SIG-M5 (cell line): ENCODE measurements around the gene EYA4.

Experiments
- DNase-seq: peaks from one replicate; lab custom pipeline; 2025; lab: John Stamatoyannopoulos, UW

Gene EYA4

DNA sequence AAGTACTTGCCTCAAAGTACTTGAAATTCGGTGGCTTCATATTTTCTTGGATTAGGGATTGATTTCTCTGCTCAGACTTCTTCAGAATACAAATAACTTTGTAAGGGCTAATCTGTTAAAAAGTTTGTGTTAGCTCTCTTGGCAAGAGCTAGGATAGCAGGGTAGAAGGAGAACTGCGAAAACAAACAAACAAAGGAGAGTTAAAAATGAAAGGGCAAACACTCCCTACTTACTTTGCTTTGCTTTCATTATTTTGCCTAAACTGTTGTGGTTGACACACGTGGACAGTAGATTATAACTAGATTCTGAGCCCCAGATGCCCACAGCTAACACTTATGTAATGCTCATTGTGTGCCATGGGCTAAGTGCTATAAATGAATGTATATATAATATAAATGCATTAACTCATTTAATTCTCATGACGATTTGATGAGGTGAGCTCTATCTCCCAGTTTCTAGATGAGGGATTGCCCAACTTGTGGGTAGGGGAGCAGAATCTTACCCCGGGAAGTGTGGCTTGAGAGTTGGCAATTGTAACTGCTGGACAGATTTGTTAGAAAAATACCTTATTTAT, 48.7 kb downstream of the EYA4 start:
- DNase-seq, result no peak

DNA sequence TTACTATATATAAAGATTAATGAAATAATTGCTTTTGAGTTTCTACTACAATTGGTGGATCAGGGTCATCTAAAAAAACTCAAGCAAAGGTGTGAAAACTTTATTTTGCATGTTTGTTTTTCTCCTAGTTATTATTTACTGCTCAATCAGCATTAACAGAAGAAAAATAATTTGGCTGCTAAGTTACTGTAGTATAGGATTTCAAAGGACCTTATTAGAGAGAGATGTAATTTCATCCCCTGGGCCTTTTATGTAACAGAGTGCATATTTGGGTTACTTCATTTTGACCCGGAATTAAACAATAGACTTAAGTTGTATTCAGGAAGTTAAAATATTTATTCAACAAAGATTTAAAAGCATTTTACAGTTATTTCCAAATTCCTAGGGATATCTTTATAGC, 49.8 kb downstream of the EYA4 start:
- no peak for DNase-seq

DNA sequence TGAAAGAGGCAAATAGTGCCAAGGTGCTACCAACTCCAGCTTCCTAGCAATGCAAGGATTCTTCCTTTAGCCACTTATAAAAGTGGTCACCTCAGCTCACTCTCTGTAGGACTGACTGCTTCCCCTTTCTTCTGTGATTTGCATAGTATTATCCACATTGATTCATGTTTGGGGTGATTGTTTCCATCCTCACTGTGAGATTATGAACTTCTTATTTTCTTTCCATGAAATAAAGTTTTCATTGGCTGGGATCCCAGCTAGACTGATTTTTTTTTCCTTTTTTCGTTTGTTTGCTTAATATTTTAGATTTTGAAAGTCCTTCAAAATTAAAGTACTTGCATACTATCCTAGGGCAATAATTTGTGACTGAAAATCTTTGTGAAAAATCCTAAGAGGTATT, 50.5 kb downstream of the EYA4 start:
- no peak for DNase-seq

DNA sequence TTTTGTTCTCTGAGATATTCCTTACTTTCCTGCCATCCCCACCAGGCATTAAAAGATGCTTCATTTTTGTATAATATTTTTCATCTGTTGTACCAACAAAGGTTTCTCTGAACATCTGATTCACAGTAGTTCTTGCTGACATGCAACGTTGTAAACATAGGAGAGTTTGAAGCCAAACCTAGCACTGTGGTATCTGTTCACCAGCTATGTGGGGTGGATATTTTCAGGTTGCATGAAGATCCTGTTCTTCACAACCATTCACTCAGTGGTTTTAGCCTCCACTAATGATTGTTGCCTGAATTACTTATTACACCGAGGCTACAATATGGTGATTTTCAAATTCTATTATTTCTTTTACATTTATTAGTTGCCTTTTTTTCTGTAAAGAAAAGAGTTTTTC, 56.5 kb downstream of the EYA4 start:
- DNase-seq, result no peak

DNA sequence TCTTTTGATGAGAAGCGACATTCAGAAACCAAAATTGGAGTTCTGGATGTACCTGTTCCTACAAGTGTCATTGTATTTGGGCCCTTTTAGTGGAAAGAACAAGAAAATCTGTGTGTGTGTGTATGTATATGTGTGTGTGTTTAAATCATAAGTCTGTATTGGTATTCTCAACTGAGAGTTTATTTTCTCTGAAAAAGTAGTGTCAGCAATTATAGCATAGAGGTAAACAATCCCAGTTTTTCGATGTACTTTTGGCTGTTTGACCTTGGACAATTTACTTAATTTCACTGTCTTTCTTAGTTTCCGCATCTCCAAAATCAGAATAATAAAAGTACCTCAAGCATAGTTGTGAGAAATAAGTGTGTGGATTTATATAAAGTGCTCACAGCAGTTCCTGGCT, 57.2 kb downstream of the EYA4 start:
- DNase-seq, result no peak

DNA sequence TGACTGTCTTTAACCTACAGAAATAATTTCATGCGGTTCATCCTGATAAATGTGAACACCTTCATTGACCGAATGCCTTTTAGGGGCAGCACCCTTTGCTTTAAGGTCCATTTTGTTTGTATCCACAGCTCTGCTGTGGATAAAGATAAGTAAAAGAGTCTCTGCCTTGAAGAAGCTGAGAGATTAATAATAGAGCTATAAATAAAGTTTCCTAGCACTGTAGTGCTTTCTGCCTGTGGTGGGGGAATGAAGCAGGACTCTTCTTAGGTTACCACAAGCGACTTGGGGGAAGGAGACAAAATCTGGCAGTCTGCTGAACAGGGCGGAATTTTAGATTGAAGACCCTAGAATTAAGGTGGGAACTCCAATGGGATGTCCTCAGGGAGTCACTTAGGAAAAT, 57.6 kb downstream of the EYA4 start:
- DNase-seq, result no peak

DNA sequence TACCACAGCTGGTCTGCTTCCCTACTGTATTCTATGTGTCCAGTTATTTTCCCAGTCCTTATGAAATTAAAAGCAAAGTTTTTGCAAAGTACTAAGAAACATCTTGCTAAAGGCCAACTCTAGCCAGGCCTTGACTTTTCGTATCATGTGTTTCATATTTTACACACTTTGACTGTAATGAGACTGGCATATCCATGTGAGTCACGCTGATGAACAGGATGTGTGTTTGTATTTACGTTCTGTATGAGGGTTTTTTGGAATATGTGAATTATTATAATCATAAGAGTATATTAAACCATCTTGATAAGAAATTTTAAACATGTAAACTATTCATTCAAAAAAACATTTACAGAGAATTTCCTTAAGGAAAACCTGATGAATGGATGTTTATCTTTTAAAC, 59.7 kb downstream of the EYA4 start:
- DNase-seq, result no peak

DNA sequence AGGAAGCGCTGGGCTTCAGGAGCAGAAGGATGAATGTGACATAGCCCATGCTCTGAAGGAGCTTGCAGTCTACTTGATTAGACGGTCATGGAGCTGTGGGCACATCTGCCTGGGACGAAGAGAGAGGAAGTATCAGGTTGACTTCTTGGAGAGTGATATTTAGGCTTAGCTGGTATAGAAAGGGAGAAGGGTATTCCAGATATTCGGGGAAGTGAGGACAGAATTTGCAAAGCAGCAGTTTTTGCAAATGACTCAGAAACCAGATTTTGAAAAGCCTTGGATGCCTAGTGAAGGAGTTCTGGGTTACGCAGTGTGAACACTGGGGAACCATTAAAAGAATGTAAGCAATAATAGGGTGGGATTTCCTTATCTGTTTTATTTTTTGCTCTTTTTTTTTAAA, 60.7 kb downstream of the EYA4 start:
- no peak for DNase-seq

DNA sequence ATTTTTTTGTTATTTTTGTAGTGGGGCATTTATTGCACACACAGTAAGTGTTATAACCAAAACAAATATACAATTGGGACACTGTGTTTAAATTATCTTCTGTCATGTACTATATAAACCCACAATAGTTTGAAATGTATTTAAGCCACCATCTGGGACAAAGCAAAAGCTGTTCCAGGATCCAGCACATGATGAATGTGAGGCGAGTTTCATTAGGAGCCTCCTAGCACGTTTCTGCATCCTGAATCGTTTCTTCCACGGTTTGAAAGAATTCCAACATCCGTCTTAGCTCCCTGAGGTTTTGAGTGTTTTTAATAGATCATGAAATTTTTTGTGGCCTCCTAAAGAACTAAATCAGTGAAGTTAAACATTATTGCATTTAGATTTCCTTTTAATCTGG, 65.8 kb downstream of the EYA4 start:
- DNase-seq, result no peak

DNA sequence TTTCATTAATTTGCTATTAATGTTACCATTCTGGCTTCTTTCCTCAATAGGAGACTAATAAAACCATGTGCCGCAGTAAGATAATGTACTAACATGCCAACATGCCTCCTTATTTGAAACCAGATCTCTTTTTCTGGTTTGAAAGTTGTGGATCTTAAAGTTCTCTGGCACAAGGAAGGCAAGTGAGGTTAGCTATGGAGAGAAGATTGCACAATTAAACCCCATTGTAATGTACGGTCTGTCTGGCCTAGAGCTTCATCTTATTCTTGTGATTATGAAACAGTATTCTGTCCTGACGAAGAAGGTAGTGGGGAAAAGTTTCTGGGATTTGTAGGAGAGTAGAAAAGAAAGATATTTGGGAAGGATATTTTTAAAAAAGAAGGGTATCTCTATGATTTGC, 68.4 kb downstream of the EYA4 start:
- no peak for DNase-seq

DNA sequence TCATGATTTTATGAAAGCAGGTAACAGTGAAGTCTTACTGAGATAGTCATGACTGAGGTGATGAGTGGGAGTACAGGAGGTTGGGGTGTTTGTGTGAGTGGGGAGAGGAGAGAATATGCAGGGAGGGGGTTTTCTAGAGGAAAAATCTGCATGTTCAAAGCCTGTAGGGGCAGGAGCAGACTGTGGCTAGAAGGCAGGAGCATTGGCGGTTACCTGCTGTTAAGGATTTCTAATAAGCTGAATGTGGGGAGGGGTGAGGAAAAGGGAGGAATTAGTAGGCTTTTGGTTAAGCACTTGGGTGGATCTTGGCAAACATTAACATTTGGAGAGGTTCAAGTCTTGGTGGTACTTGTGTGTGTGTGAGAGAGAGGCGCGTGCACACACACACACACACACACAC, 70.8 kb downstream of the EYA4 start:
- DNase-seq, result no peak

DNA sequence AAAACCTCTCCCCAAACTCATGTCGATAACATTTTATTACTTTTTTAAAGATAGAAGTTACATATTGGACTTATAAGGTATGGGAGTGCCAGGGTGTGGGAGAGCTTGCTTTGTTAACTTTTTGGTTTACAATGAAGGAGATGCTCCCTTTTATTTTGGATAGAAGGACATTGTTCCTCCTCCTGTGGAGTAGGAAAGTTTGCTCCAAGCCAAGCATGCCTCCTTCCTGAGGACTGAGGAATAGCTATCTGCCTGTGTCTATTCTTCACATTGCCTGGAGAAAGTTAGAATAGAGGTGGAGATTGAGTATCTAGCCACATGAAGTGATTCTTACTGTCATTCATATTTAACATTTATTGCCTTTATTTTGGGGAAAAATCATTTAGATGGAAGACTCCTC, 71.9 kb downstream of the EYA4 start:
- no peak for DNase-seq

DNA sequence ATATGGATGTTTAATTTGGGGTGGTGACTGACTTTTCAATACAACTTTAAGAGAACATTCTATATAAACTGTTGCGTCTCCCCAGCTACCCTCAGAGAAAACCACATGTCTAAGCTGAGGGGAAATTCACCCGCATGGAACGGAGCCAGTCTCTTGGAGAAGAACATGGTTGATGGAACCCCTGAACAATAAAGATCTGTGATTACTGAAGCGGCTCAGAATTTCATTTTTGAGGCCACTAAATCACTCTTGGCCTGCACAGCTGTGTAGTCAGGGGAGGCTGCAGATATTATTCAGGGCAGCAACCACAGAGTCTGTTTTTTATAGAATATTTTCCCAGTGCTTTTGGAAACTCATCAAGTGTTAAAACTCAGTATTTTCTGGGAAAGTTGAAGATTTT, 73.8 kb downstream of the EYA4 start:
- DNase-seq, result no peak

DNA sequence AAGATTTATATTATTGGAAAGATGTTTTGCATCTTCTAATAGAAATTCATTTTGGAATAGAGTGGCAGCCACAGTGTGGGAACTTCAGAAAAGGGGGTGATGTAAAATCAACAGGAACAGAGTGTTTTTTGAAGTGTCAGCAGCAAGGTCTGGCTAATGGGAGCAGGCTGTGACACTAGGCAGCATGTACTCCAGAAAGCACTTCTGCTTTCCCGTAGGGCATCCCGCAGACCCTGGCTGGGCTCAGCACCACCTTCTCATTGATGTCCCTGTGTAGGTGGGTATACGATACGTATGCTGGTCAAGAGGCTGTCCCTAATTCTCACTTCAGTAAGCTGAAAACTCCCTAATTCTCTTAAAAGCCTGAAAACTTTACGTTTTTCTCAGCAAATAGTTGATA, 74.7 kb downstream of the EYA4 start:
- no peak for DNase-seq

DNA sequence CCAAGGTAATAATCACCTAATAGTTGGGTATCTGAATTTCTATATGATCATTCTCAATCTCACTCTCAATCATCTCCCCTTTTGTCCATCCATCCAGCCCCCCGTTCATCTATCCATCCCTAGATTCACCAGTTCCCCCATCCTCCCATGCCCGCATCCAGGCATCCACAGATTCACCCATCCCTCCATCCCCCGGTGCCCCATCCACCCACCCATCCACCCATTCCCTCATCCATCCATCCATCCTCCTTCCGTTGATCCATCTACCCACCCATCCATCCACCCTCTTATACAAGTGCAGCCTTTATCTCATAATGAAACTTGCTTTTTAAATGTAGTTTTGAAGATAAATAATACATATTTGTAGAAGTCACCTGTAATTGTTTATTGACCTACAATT, 76.5 kb downstream of the EYA4 start:
- DNase-seq, result no peak

DNA sequence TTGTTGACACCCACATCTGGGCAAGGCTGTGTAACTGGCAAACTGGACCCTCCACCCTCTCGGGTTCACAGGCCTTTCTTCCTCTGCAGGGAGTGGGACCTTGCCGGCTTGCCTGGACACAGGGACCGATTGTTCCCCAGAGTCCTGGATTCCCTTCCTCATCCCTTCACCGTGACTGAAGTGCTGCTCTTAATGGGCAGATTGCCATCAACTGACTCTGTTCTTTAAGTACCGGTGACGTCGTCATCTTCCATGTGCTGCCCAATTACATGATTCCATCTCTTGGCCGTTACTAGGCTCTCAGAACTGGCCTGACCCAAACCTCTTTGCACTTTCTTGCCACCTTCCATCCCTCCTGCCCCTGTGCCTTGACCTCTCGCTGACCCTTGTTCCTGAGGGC, 85.4 kb downstream of the EYA4 start:
- no peak for DNase-seq

DNA sequence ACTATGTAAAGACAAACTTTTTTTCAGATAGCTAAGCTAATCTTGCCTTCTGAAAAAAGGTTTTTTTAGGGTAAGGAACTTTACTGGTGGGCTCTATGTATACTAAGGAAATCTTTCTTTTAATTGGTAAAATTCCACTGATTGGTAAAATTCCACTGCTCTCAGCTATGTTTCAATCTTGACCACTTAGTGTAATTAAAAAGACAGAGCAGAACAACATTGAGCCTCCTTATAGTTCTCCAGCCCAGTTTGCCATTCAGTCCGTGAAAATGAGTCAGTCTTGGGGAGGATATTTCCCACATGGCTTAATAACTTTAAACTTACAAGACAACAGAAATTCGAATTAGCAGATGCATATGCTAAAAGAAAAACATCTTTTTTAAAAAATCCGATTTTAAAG, 92.7 kb downstream of the EYA4 start:
- DNase-seq, result no peak

DNA sequence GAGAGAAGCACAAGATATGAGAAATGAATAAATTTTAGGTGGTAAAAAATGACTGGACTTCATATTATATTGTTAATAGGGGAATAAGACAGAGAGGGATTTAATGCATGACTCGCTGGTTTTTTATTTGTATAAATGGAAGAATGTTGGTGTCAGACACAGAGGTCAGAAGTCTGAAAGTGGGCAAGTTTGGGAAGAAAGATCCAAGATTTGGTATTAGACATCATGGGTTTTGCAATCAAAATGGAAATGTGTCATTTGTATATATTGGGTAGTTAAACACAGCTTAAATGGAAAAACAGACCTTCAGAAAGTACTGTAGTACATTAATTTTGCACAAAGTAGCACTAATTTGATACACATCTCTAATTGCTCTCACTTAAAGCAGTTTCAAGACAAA, 96.2 kb downstream of the EYA4 start:
- no peak for DNase-seq

DNA sequence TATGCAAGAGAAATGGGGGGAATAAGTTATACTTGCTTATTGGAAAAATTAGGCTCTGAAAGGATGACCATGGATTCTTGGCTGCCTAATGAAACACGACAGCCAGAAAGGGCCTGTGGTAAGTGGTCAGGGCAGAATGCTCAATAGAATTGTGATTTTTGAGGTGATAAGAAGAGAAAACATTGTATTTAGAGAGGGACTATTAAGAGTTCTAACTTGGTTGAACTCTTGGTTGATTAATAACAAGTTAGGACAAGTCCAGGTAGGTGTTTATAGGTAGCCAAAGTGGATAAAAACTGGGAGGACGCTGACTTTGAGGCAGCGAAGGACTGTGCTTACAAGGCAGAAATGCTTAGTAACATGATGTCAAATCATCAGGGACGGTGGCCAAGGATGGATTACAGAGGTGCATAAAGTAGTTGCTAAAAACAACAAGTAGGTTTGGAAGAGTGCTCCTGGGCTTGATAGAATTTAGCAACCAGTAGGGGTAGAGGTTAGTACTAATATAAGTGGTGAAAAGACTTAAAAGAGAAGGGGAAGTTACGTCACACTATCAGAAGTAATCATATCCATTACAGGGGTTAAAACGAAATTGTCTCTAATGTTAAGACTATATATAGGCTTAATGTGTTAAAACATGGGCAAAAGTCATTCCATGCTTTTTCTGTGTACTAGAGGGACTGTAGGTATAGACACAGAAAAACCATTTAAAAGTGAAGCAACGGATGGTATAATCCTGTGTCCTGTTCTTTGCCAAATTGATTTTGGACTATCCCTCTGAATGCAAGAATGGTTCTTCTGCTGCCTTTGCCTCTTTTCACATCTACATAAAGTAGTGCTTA, 98.6 kb downstream of the EYA4 start:
- no peak for DNase-seq

DNA sequence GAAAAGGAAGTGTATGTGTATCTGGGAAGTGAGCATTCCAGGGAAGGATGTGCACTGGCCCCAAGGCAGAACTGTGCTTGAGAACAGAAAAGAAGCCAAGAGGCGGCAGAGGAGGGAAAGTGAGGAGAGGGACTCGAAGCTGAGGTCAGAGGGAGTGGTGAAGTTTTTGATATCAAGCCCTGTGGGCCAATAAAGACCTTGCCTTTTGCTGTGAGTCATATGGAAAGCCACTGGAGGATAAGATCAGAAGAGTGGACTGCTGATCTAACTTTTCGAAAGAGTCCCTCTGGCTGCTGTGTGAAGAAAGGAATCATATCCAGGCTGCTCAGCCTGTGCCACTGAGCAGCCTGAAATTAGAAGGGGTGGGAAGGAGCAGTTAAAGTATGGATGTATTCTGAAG, 99.4 kb downstream of the EYA4 start:
- no peak for DNase-seq

DNA sequence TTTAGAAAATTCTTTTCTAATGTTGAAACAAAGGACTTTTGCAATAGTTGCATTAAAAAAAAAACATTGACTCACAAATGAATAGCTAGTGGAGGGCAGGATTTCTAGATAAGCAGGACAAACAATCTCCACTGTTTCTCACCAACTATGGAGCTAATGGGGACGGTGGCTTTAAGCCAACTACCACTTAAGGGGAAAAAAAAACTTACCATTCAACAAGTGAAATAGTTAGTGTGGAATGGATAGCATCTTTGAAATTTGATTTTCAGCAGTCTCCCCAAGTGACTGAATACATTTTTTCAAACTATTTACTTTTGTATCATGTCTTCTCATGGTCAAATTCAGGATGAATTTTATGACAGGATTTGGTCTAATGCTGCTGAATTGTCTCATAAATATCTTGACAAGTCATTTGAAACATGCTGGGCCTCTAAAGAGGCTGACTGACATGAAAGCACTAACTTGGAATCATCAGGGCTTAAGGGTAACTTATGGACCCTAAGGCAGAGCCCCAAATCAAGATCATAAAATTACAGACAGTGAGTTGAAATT, 100.5 kb downstream of the EYA4 start:
- DNase-seq, result no peak

DNA sequence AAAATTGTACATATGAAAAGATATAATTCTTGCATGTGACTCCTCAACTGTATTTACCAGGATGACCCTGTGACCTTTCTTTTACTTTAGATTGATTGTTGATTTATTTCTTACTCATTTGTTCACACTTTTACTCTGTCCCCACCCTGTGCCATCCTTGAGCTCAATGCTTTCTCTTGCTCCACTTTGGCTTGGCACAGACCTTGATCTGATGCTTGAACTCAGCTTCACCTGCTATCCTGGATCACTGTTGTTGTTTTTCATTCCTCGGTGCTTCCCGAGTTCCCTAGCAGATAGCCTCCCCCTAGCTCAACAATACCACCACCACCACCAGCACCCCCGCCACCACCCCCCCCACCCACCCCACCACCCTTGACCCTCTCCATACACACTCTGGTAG, 102.1 kb downstream of the EYA4 start:
- no peak for DNase-seq

DNA sequence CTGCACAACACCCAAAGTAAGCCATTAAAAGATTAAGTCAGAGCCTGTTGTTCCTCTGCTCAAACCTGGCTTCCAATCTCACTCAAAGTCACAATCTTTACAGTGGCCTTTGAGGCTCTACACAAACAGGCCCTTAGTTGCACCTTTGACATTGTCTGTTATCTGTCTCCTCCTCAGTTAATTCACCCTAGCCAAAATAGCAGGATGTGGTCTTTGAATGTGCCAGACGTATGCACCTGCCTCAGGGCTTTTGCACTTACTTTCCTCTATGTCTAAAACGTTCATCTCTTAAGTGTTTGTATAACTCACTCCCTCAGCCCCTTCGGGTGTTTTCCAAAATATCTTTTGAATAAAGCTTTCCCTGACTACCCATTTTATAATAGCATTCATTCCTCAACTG, 107.7 kb downstream of the EYA4 start:
- DNase-seq, result no peak

DNA sequence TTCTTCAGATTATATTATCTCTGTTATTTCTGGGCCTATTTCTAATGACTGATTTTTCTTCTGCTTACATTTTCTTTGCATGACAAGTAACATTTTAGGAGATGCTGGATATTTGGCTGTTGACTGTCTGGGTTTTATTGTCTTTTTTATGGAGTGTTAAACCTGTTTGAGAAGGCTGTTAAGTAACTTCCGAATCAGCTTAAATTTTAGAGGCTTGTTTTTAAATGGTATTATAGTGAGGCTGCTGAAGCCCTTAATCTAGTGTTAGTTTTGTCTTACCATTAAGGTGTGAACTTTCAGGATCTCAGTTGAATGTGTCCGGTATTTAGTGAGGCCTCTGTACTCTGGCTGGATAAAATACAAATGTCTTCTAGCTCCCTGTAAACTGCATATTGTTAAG, 109.8 kb downstream of the EYA4 start:
- no peak for DNase-seq
